WTC11 (cell line): ENCODE measurements around the gene PTPN11. TPM values are rescaled to one million over a fixed set of nuclear protein-coding genes. Genes with fewer than 3 reads are reported as not detected.

ENCODE experiments used
- ATAC-seq: fragments of 200-7000 bp; cut with Tn5 transposase; 2 replicates; pipeline ENCODE4 v1.10.0; 2021; ENCODE audit warnings: mild to moderate bottlenecking, moderate library complexity
- CTCF ChIA-PET: fragments of 300-600 bp; sonication (Branson Sonifier 250); formaldehyde crosslinking; loops from one replicate; lab custom pipeline; 2021; ENCODE audit warnings: antibody characterized with exemption; lab: Charles Lee
- POLR2A ChIA-PET: fragments of 350-600 bp; sonication (Branson Sonifier 250); formaldehyde crosslinking; loops from one replicate; lab custom pipeline; 2021; ENCODE audit warnings: antibody characterized with exemption; lab: Charles Lee
- DNase-seq: peaks from one replicate; pipeline ENCODE4 v3.0.0; 2021; ENCODE audit warnings: low spot score
- H3K27ac Mint-ChIP-seq: 2 replicates; pipeline ENCODE4 v1.8.0; 2021; ENCODE audit warnings: mixed read lengths
- H3K27me3 Mint-ChIP-seq: 2 replicates; pipeline ENCODE4 v1.8.0; 2021; ENCODE audit warnings: low read depth, mild to moderate bottlenecking, moderate library complexity, mixed read lengths
- H3K36me3 Mint-ChIP-seq: 2 replicates; pipeline ENCODE4 v1.8.0; 2021; ENCODE audit warnings: mixed read lengths
- H3K4me1 Mint-ChIP-seq: 2 replicates; pipeline ENCODE4 v1.8.0; 2022; ENCODE audit warnings: mixed read lengths
- H3K4me3 Mint-ChIP-seq: 2 replicates; pipeline ENCODE4 v1.8.0; 2021; ENCODE audit warnings: mild to moderate bottlenecking, moderate library complexity, mixed read lengths
- H3K9me3 Mint-ChIP-seq: 2 replicates; pipeline ENCODE4 v1.8.0; 2021; ENCODE audit warnings: mixed read lengths
- ARID4B ChIP-seq: sonication (generic); formaldehyde crosslinking; IDR thresholded peaks from 2 replicates; pipeline ENCODE4 v1.8.0; 2023; ENCODE audit warnings: missing genetic modification reagents, mild to moderate bottlenecking, borderline replicate concordance
- ATF3 ChIP-seq: sonication (generic); formaldehyde crosslinking; conservative IDR thresholded peaks from 2 replicates; pipeline ENCODE4 v1.8.1; 2022; ENCODE audit warnings: mild to moderate bottlenecking, missing genetic modification reagents
- ATF6 ChIP-seq: sonication (generic); formaldehyde crosslinking; IDR thresholded peaks from 2 replicates; pipeline ENCODE4 v1.8.1; 2023; ENCODE audit warnings: mild to moderate bottlenecking, missing genetic modification reagents
- CREB1 ChIP-seq: sonication (generic); formaldehyde crosslinking; IDR thresholded peaks from 2 replicates; pipeline ENCODE4 v1.8.0; 2023; ENCODE audit warnings: mild to moderate bottlenecking, missing genetic modification reagents
- CREM ChIP-seq: sonication (generic); formaldehyde crosslinking; IDR thresholded peaks from 2 replicates; pipeline ENCODE4 v1.8.1; 2022; ENCODE audit warnings: mild to moderate bottlenecking, missing genetic modification reagents, moderate library complexity
- FOXK1 ChIP-seq: sonication (generic); formaldehyde crosslinking; IDR thresholded peaks from 2 replicates; pipeline ENCODE4 v1.8.0; 2022; ENCODE audit warnings: mild to moderate bottlenecking, moderate library complexity, missing genetic modification reagents
- NFE2L1 ChIP-seq: sonication (generic); formaldehyde crosslinking; IDR thresholded peaks from 2 replicates; pipeline ENCODE4 v1.8.1; 2023; ENCODE audit warnings: missing genetic modification reagents
- NR2C2 ChIP-seq: sonication (generic); formaldehyde crosslinking; IDR thresholded peaks from 2 replicates; pipeline ENCODE4 v1.8.0; 2022; ENCODE audit warnings: mild to moderate bottlenecking, missing genetic modification reagents
- PRRX2 ChIP-seq: fragments of 250-450 bp; sonication (Bioruptor Pico); IDR thresholded peaks from 2 replicates; pipeline ENCODE4 v1.8.0; 2021; ENCODE audit warnings: mild to moderate bottlenecking
- RORB ChIP-seq: fragments of 250-450 bp; sonication (Bioruptor Pico); IDR thresholded peaks from 2 replicates; pipeline ENCODE4 v1.9.0; 2021; ENCODE audit warnings: mild to moderate bottlenecking
- STAT6 ChIP-seq: sonication (generic); formaldehyde crosslinking; conservative IDR thresholded peaks from 2 replicates; pipeline ENCODE4 v1.8.1; 2023; ENCODE audit warnings: mild to moderate bottlenecking, low read depth, missing genetic modification reagents, moderate library complexity
- TCF7 ChIP-seq: sonication (generic); formaldehyde crosslinking; IDR thresholded peaks from 2 replicates; pipeline ENCODE4 v1.8.0; 2022; ENCODE audit warnings: mild to moderate bottlenecking, low read depth, missing genetic modification reagents, moderate library complexity
- ZBTB21 ChIP-seq: sonication (generic); formaldehyde crosslinking; IDR thresholded peaks from 2 replicates; pipeline ENCODE4 v1.8.1; 2023; ENCODE audit warnings: mild to moderate bottlenecking, missing genetic modification reagents, borderline replicate concordance
- ZNF263 ChIP-seq: sonication (generic); formaldehyde crosslinking; IDR thresholded peaks from 2 replicates; pipeline ENCODE4 v1.8.1; 2022; ENCODE audit warnings: low read depth, mild to moderate bottlenecking, moderate library complexity, missing genetic modification reagents
- ZNF317 ChIP-seq: sonication (generic); formaldehyde crosslinking; IDR thresholded peaks from 2 replicates; pipeline ENCODE4 v1.8.1; 2023; ENCODE audit warnings: low read depth, mild to moderate bottlenecking, moderate library complexity, missing genetic modification reagents, borderline replicate concordance
- ZNF512 ChIP-seq: sonication (generic); formaldehyde crosslinking; IDR thresholded peaks from 2 replicates; pipeline ENCODE4 v1.8.1; 2022; ENCODE audit warnings: missing genetic modification reagents, borderline replicate concordance
- total RNA-seq: library from RNA; stranded (reverse); gene quantifications from 3 replicates; pipeline ENCODE4 v1.2.3, GENCODE V29; 2021

Gene PTPN11
- total RNA-seq, 1 experiment from 2014 or later: 112 TPM

- TF ChIP-seq RORB (CRISPR knock-in tag): no peak
- TF ChIP-seq NR2C2 (CRISPR knock-in tag): no peak
- TF ChIP-seq ATF3 (CRISPR knock-in tag): no peak
- no peak for TF ChIP-seq ZNF317 (CRISPR knock-in tag)
- no peak for TF ChIP-seq NFE2L1 (CRISPR knock-in tag)
- no peak for TF ChIP-seq ZNF263
- TF ChIP-seq ATF6 (CRISPR knock-in tag): no peak
- TF ChIP-seq ZNF512: no peak
- TF ChIP-seq TCF7 (CRISPR knock-in tag): no peak
- no peak for TF ChIP-seq ZBTB21
- no peak for TF ChIP-seq STAT6
- TF ChIP-seq CREM (CRISPR knock-in tag): no peak
- TF ChIP-seq FOXK1: no peak
- Mint-ChIP-seq H3K27me3 (no peaks in the 10 kb centered on the region; the same call in 1 of the 2 replicates), H3K27ac (no peak overlapping the region), H3K9me3 (peaks cover 7% of the 10 kb centered on the region), H3K4me3 (no peak overlapping the region), H3K4me1 (no peaks in the 10 kb centered on the region), H3K36me3 (no peaks in the 10 kb centered on the region)
- ChIA-PET CTCF (interaction anchor here (1.2 kb wide), 1 partner anchor 54 kb away, joined by 4 read pairs; no protein-coding TSS in a partner anchor), POLR2A (no interaction called here)
- ATAC-seq: no peak
- no peak for DNase-seq
Observed at GRCh38 chr12:112527082-112527481, 108.3 kb downstream of the PTPN11 start.

GRCh38 chr12:112527501-112527900, 108.8 kb downstream of the PTPN11 start:
- Mint-ChIP-seq H3K9me3 (peaks cover 7% of the 10 kb centered on the region), H3K27me3 (no peaks in the 10 kb centered on the region; the same call in 1 of the 2 replicates), H3K36me3 (no peaks in the 10 kb centered on the region), H3K27ac (no peak overlapping the region)
- CTCF ChIA-PET: no interaction called here
- no peak for TF ChIP-seq CREB1 (CRISPR knock-in tag)
- TF ChIP-seq PRRX2 (CRISPR knock-in tag): no peak
- TF ChIP-seq ARID4B (CRISPR knock-in tag): no peak
- TF ChIP-seq, all 79 proteins: peak for 0
- no peak for ATAC-seq
- DNase-seq: no peak
- Mint-ChIP-seq H3K4me1 (no peaks in the 10 kb centered on the region), H3K4me3 (no peak overlapping the region)
- POLR2A ChIA-PET: no interaction called here
